IMR-90 (cell line): ENCODE data around the gene HSP90AA1. TPM values are rescaled to one million over a fixed set of nuclear protein-coding genes. Genes with fewer than 3 reads are reported as not detected.

Experiments used
- ATAC-seq: fragments of 200-7000 bp; cut with Tn5 transposase; 2 replicates; pipeline ENCODE4 v1.9.1; 2020; ENCODE audit warnings: low read depth, mild to moderate bottlenecking, moderate library complexity
- BruUV-seq: library from RNA; stranded (reverse); fragments of 400-500 nt; replicated peaks from 2 replicates; lab custom pipeline; 2021; lab: Mats Ljungman, UMichigan
- CTCF ChIA-PET: fragments of 300-600 bp; formaldehyde crosslinking; extraction: SDS; loops from one replicate; lab custom pipeline; 2021; ENCODE audit warnings: antibody characterized with exemption; lab: Yijun Ruan, JAX
- POLR2A ChIA-PET: fragments of 300-600 bp; sonication (Branson Sonifier 250); formaldehyde crosslinking; loops from one replicate; lab custom pipeline; 2022; ENCODE audit warnings: antibody characterized with exemption; ENCODE audit not compliant: unreplicated experiment; lab: Charles Lee
- DNase-seq: peaks from one replicate; pipeline ENCODE4 v3.0.0; 2013
- H2AFZ ChIP-seq: replicated peaks from 2 replicates; pipeline ENCODE3; 2013; ENCODE audit warnings: low read length, mild to moderate bottlenecking; ENCODE audit not compliant: poor library complexity
- H2AK5ac ChIP-seq: 2 replicates; pipeline ENCODE4 v1.6.1; 2013; ENCODE audit warnings: low read depth, low read length, inconsistent platforms
- H2AK9ac ChIP-seq: replicated peaks from 2 replicates; pipeline ENCODE3; 2013; ENCODE audit warnings: mild to moderate bottlenecking, low read depth, low read length, moderate library complexity; ENCODE audit not compliant: poor library complexity
- H2BK120ac ChIP-seq: 2 replicates; pipeline ENCODE4 v1.6.1; 2013; ENCODE audit warnings: low read depth, low read length, inconsistent platforms
- H2BK15ac ChIP-seq: 3 replicates; pipeline ENCODE4 v1.6.1; 2013; ENCODE audit warnings: low read depth, low read length, inconsistent platforms
- H2BK20ac ChIP-seq: 2 replicates; pipeline ENCODE4 v1.6.1; 2013; ENCODE audit warnings: low read depth, mild to moderate bottlenecking, inconsistent platforms, low read length, moderate library complexity
- H2BK5ac ChIP-seq: 2 replicates; pipeline ENCODE4 v1.6.1; 2013; ENCODE audit warnings: mild to moderate bottlenecking, low read depth, low read length, inconsistent platforms; ENCODE audit not compliant: poor library complexity, severe bottlenecking
- H3K14ac ChIP-seq: replicated peaks from 2 replicates; pipeline ENCODE4 v1.6.1; 2013; ENCODE audit warnings: low read depth, low read length, inconsistent platforms
- H3K18ac ChIP-seq: 2 replicates; pipeline ENCODE4 v1.6.1; 2013; ENCODE audit warnings: low read depth, low read length, control low read depth
- H3K23ac ChIP-seq: 2 replicates; pipeline ENCODE4 v1.6.1; 2013; ENCODE audit warnings: low read depth, low read length, inconsistent platforms
- H3K27ac ChIP-seq: 2 replicates; pipeline ENCODE4 v1.5.1; 2013; ENCODE audit warnings: mild to moderate bottlenecking, control low read depth, low read length; ENCODE audit not compliant: insufficient read depth
- H3K27me3 ChIP-seq: 2 replicates; pipeline ENCODE4 v1.6.1; 2013; ENCODE audit warnings: low read length; ENCODE audit not compliant: control insufficient read depth, insufficient read depth
- H3K36me3 ChIP-seq: 2 replicates; pipeline ENCODE4 v1.6.1; 2013; ENCODE audit warnings: low read length, mixed read lengths; ENCODE audit not compliant: control insufficient read depth, insufficient read depth
- H3K4ac ChIP-seq: 2 replicates; pipeline ENCODE4 v1.6.1; 2013; ENCODE audit warnings: low read depth, low read length, inconsistent platforms
- H3K4me1 ChIP-seq: 2 replicates; pipeline ENCODE4 v1.6.1; 2013; ENCODE audit warnings: low read length, mixed read lengths; ENCODE audit not compliant: control insufficient read depth, insufficient read depth
- H3K4me2 ChIP-seq: 2 replicates; pipeline ENCODE4 v1.6.1; 2013; ENCODE audit warnings: low read depth, mild to moderate bottlenecking, control low read depth, low read length, moderate library complexity
- H3K4me3 ChIP-seq: 2 replicates; pipeline ENCODE4 v1.5.1; 2013; ENCODE audit warnings: low read depth, mild to moderate bottlenecking, control low read depth, low read length, moderate library complexity; ENCODE audit not compliant: insufficient read depth
- H3K56ac ChIP-seq: 2 replicates; pipeline ENCODE4 v1.6.1; 2013; ENCODE audit warnings: low read length, inconsistent platforms; ENCODE audit not compliant: insufficient read depth; ENCODE audit errors: extremely low read depth
- H3K79me1 ChIP-seq, 2 experiments: 2 replicates each; pipeline ENCODE4 v1.6.1; 2013; ENCODE audit warnings: low read length in 2 of 2, inconsistent platforms in 1 of 2, low read depth in 1 of 2
- H3K9ac ChIP-seq: 2 replicates; pipeline ENCODE4 v1.6.1; 2013; ENCODE audit warnings: low read depth, low read length, control low read depth
- H3K9me1 ChIP-seq: 2 replicates; pipeline ENCODE4 v1.6.1; 2013; ENCODE audit warnings: low read length, inconsistent platforms; ENCODE audit not compliant: insufficient read depth
- H3K9me3 ChIP-seq: 2 replicates; pipeline ENCODE4 v1.6.1; 2013; ENCODE audit warnings: low read length; ENCODE audit not compliant: control insufficient read depth, insufficient read depth
- H4K20me1 ChIP-seq: 2 replicates; pipeline ENCODE4 v1.6.1; 2013; ENCODE audit warnings: low read length, inconsistent platforms; ENCODE audit not compliant: insufficient read depth
- H4K5ac ChIP-seq: 2 replicates; pipeline ENCODE4 v1.6.1; 2013; ENCODE audit warnings: mild to moderate bottlenecking, low read depth, low read length, control low read depth
- H4K8ac ChIP-seq, 2 experiments: 2 replicates each; pipeline ENCODE4 v1.6.1; 2013; ENCODE audit warnings: low read depth in 2 of 2, low read length in 2 of 2, control low read depth in 1 of 2, inconsistent platforms in 1 of 2
- H4K91ac ChIP-seq: 2 replicates; pipeline ENCODE4 v1.6.1; 2013; ENCODE audit warnings: low read depth, low read length, inconsistent platforms; ENCODE audit not compliant: insufficient read depth
- BHLHE40 ChIP-seq: fragments of 150-350 bp; IDR thresholded peaks from 2 replicates; pipeline ENCODE4 v1.6.1; 2016; ENCODE audit warnings: mild to moderate bottlenecking, low read depth, low read length
- CTCF ChIP-seq: conservative IDR thresholded peaks from 2 replicates; pipeline ENCODE4 v1.5.1; 2012; ENCODE audit warnings: mild to moderate bottlenecking, low read depth, low read length, improper control_type of control experiment
- ELK1 ChIP-seq: fragments of 150-350 bp; IDR thresholded peaks from 2 replicates; pipeline ENCODE4 v1.6.1; 2016; ENCODE audit warnings: low read depth, mild to moderate bottlenecking, low read length, moderate library complexity, borderline replicate concordance
- FOS ChIP-seq: fragments of 150-350 bp; IDR thresholded peaks from 2 replicates; pipeline ENCODE4 v1.6.1; 2016; ENCODE audit warnings: low read depth, low read length
- MAZ ChIP-seq: IDR thresholded peaks from 2 replicates; pipeline ENCODE4 v1.6.1; 2012; ENCODE audit warnings: low read depth, mild to moderate bottlenecking, low read length, improper control_type of control experiment, moderate library complexity, borderline replicate concordance
- RAD21 ChIP-seq: IDR thresholded peaks from 2 replicates; pipeline ENCODE4 v1.6.1; 2012; ENCODE audit warnings: low read length, improper control_type of control experiment
- SMC3 ChIP-seq: fragments of 150-350 bp; IDR thresholded peaks from 2 replicates; pipeline ENCODE4 v1.6.1; 2016; ENCODE audit warnings: low read depth, mild to moderate bottlenecking, antibody characterized with exemption, low read length, moderate library complexity
- WGBS, 2 experiments: methylation state at CpG; one replicate each; pipeline versions ENCODE4 v1.1.5 to v1.1.7; 2013; ENCODE audit warnings: missing lambda C conversion rate in 2 of 2; ENCODE audit not compliant: insufficient read length in 1 of 2; ENCODE audit errors: extremely low coverage in 2 of 2; 5-methylcytosine and 5-hydroxymethylcytosine counted together
- dilution Hi-C: fragments of 300-500 bp; cut with HindIII; formaldehyde crosslinking; loops from one replicate; pipeline ENCODE4 v1.14.3; 2018; ENCODE audit warnings: low sequenced_read_pairs; ENCODE audit not compliant: unreplicated experiment
- in situ Hi-C: fragments of 300-500 bp; cut with MboI; formaldehyde crosslinking; loops from 3 replicates; pipeline ENCODE4 v1.14.3; 2019; ENCODE audit warnings: low sequenced_read_pairs, inconsistent platforms, mixed read lengths
- intact Hi-C: fragments of 100-400 bp; cut with micrococcal nuclease; formaldehyde crosslinking; loops from 2 replicates; pipeline ENCODE4 v1.10.0; 2022
- polyA plus RNA-seq, 3 experiments: library from polyadenylated mRNA; depleted of rRNA; stranded (reverse); fragments of >200 nt; gene quantifications; 2 replicates each; pipeline ENCODE4 v1.2.3, GENCODE V29; 2012; ENCODE audit warnings: low replicate concordance in 1 of 3
- total RNA-seq: library from RNA; depleted of rRNA; stranded (reverse); fragments of >200 nt; gene quantifications from 2 replicates; pipeline ENCODE4 v1.2.3, GENCODE V29; 2012

Gene HSP90AA1
- total and polyA plus RNA-seq, 2 of the 4 experiments (the other 2 are of a cell fraction): 535 to 578 TPM

- WGBS, 2 experiments: 67% methylated on average over 3 of the region's 5 CpGs; no CpG with 5 or more reads in 1 of the 2 experiments
- no peaks in the 10 kb centered on the region for H3K9me3 ChIP-seq
- H2BK20ac ChIP-seq: no peak overlapping the region
- no peak overlapping the region for H3K4ac ChIP-seq
- no peak overlapping the region for H2AK9ac ChIP-seq
- no peak overlapping the region for H3K4me3 ChIP-seq
- H2BK15ac ChIP-seq: no peak overlapping the region
- H3K56ac ChIP-seq: no peak overlapping the region
- H3K18ac ChIP-seq: no peak overlapping the region
- no peak overlapping the region for H3K27ac ChIP-seq
- no peaks in the 10 kb centered on the region for H4K20me1 ChIP-seq
- H3K4me1 ChIP-seq: peaks cover 4% of the 10 kb centered on the region
- CTCF ChIA-PET: no interaction called here
- no peak overlapping the region for H2BK120ac ChIP-seq
- dilution Hi-C loops: no loop called here
- BruUV-seq: no TSS peak
- no peak overlapping the region for H3K4me2 ChIP-seq
- H3K79me1 ChIP-seq: no peaks in the 10 kb centered on the region
- peaks cover 7% of the 10 kb centered on the region; the same call in 1 of the 2 replicates for H3K36me3 ChIP-seq
- no peak overlapping the region for H2AFZ ChIP-seq
- H2BK5ac ChIP-seq: no peak overlapping the region
- peaks cover 12% of the 10 kb centered on the region for H3K9me1 ChIP-seq
- no peaks in the 10 kb centered on the region for H3K27me3 ChIP-seq
- H4K8ac ChIP-seq: no peak overlapping the region
- H2AK5ac ChIP-seq: no peak overlapping the region
- no peak overlapping the region for H3K14ac ChIP-seq
- H3K9ac ChIP-seq: no peak overlapping the region
- intact Hi-C loops: no loop called here
- no peak overlapping the region for H4K5ac ChIP-seq
- ATAC-seq (no peak), DNase-seq (no peak)
- H3K23ac ChIP-seq: no peak overlapping the region
- in situ Hi-C loops: no loop called here
- H4K91ac ChIP-seq: no peak overlapping the region
- POLR2A ChIA-PET: no interaction called here
- TF ChIP-seq ELK1 (no peak), CTCF (no peak), RAD21 (no peak), SMC3 (no peak), BHLHE40 (no peak), FOS (no peak), MAZ (no peak)
These were observed 27.9 kb downstream of the HSP90AA1 start for GRCh38 chr14:102058961-102059360.
